Measurements from ENCODE around the gene ERI3.

The ERI3 gene, protein sequence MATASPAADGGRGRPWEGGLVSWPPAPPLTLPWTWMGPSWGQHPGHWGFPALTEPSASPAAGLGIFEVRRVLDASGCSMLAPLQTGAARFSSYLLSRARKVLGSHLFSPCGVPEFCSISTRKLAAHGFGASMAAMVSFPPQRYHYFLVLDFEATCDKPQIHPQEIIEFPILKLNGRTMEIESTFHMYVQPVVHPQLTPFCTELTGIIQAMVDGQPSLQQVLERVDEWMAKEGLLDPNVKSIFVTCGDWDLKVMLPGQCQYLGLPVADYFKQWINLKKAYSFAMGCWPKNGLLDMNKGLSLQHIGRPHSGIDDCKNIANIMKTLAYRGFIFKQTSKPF

DNA sequence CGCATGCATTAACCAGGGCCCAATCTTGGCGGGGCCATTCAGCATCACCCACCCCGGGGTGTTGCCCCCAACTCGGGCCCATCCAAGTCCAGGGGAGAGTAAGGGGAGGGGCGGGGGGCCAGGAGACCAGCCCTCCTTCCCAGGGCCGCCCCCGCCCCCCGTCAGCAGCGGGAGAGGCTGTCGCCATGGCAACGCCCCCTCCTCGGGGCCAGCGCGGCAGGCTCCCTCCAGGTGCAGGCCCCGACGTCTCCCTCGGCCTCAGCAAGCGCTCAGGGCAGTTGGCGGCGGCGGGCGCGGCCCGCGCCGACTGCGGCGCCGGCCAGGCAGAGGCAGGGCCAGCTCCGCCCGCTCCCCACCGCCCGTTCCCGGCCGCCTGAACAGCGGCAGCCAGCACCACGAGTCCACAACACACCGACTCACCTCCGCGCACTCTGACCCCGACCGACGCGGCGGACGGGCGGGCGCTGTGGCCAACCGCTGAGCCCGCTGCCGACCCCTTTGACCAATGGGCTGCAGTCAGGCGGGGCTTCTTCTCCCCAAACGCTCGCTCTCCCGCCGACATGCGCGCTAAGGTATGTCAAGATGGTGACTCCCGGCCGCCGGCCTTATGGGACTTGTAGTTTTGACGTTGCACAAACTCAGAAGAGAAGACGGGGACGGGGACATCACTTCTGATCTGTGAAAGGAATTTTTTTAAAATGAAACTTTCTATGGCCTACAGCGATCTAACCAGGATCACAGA lies at the start of gene ERI3:
ERI3 (minus strand) TSS at position 418 of the 742 bp plus-strand sequence; CDS start at position 187, 231 bp downstream.
- peak; percentile 98 for DNase-seq

DNA sequence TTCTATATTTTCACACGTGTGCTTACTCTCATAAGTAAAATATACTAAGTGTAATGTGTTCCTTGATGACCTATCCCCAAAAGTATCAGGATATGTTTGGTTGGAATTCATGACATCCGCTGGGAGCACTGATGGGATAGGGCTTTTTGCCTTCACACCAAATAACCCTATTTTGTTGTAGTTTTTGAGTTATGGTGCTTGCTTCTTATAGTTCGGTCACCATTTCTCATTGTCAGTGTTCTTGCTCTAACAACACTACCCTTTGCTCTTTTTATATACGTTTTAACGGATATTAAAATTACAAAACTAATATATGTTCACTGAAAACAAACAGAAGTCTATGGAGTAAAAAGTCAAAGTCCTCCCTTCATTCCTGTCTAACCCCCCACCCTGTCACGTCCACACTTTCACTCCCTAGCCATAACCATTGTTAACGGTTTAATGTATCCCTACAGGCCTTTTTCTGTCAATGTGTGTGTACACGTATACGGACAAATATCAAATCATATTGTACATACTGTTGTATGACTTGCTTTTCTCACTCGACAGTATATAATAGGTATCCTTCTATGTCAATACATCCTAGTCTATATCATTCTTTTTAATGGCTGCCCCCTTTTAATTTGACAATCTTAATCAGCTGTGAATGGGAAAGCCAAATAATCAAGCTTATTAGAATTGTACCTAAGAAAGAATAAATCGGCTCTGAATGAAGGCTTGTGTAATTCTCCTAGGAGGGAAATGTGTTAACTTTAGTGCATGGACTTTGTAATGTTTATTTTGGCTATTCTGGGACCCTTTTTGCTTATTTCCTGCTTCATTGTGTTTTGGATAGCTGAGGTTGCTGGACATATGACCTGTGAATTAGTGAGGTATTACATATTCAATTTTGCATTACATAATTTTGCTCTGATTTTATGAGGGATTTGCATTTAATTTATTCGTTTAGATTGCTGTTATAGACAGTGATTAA lies 46.5 kb upstream of the ERI3 start:
- DNase-seq = no peak

DNA sequence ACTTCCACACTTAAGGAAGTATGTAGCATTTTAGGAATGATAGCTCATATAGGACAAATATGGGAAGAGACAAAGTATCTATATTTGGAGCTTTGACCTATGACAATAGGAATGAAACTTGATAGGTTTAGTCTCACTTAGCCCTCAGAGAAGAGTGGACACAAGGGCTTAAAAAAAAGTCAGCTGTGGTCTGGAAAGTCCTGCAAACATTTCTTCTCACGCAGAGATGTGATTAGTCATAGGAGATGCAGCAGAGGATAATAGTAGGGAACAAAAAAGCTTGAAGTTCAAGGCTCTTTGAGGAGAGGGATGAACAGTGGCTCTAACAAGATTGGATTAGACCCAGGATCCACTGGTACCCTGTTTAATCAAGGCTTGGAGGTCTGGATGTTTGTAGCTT lies 35.2 kb upstream of the ERI3 start:
- no peak for DNase-seq

DNA sequence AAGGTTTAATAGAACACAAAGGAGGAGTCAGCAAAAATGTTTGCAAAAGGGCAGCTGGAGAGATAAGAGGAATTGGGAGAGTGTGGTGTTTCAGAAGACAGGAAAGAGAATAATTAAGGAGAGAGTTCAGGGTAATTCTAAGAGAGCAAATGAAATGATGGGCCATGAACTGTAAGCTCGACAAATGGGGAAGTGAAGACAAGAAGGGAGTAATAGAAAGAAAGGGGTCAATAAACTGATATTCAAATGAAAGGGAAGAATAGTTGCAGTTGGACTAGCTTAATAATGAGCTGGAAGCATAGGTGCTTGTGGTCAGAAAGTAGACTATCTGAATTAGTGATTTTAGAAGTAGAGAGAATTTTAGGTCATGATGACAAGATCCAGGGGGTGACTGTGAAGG lies 34.4 kb upstream of the ERI3 start:
- DNase-seq = no peak

DNA sequence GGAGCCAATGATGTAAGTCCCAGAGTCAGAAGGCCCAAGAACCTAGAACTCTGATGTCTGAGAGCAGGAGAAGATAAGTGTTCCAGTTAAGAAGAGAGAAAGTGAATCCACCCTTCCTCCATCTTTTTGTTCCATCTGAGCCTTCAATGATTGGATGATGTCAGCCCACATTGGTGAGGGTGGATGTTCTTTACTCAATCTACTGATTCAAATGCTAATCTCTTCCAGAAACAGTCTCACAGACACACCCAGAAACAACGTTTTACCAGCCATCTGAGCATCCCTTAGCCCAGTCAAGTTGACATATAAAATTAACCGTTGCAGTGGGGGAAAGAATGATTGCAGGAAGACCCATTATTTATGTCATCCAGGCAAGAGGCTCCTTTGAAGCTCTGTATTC lies 33.5 kb upstream of the ERI3 start:
- DNase-seq = no peak

DNA sequence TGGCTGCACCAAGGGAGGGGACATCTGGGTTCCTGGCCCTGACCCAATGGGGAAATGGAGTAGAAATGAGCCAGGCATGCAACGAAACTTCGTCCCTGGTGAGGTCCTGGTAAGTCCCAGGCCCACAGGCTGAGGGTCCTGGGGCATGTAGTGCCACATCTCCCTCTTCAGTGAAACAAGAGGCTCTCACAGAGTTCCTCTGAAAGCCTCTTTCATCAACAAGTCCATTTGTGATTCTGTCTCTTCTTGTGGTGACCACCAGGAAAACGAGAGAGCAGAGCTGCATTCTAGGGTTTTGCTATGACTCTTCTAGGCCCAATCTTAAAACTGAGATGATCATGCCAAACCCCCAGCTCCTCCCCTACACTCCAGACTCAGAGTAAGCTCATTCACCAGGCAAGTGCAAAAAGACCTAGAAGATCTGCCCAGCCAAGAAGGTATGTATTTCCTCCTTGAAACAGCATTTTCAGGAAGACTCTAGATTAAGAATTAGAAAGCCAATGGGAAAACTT lies 25.7 kb upstream of the ERI3 start:
- no peak for DNase-seq

GRCh38 chr1:44377925-44378784 lies 23.1 kb upstream of the ERI3 start:
- DNase-seq = peak; percentile 14

DNA sequence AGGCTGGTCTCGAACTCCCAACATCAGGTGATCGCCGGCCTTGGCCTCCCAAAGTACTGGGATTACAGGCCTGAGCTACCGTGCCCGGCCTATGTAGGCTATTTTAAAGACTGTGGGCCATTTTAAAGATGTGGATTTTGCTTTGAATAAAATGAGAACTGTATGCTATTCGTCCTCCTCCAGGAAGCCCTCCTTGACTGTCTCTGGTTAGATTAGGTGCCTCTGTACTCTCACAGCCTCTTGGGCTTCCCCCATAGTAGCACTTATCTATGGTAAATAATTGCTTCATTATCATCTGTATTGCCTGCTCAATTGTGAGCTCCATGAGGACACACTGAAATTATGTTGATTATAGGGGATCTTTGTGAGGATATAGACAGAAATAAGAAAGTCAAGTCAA lies 20.5 kb upstream of the ERI3 start:
- no peak for DNase-seq

- no peak for DNase-seq
Observed at GRCh38 chr1:44371206-44371605, 16.1 kb upstream of the ERI3 start.

DNA sequence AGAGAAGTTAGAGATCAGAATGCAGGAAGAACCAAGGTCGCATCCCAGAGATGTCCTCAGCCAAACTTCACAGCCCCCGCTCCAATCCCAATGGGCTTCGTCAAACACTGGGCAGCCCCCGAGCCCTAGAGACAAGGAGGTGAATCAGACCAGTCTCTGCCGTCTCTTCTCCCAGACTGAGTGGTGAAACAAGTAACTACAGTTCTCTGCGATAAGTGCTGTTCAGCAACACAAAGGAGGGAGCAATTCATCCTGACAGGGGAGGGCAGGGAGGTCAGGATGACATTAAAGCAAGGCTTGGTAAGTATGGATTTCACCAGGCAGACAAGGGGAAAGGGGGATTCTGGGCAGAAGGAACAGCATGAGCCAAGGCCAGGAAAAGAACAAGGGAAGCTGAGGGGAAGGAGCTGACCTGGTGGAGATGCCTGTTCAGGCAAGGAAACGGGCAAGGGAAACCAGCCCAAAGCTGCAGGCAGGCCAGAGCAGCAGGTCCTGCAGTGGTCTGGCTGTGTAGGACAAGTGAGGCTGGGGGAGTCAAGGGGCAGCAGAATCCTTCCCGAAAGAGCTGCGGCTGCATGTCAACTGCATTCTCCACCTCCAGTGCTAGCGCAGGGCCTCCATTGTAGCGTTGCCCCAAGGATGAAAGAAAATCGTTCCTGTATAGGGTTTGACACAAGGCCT lies 13.6 kb upstream of the ERI3 start:
- DNase-seq = no peak

DNA sequence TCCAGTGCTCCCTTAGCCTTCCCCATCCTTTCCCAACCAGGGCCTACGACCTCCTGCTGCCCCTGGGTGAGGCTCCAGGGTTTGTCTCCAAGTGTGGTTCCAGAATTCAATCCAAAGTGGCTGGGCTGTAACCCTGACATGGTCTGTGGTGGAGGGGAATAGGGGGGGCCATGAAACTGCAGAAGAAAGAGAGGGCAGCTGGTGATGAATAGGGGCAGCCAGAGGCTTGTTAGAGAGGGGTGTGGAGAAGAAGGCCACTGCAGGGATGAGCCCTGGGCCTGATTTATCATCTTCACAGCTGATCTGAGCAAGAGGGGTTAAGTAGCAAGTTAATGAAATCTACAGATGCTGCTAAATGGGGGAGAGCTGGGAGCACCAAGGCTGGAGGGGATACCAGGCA lies 12.9 kb upstream of the ERI3 start:
- DNase-seq = no peak

DNA sequence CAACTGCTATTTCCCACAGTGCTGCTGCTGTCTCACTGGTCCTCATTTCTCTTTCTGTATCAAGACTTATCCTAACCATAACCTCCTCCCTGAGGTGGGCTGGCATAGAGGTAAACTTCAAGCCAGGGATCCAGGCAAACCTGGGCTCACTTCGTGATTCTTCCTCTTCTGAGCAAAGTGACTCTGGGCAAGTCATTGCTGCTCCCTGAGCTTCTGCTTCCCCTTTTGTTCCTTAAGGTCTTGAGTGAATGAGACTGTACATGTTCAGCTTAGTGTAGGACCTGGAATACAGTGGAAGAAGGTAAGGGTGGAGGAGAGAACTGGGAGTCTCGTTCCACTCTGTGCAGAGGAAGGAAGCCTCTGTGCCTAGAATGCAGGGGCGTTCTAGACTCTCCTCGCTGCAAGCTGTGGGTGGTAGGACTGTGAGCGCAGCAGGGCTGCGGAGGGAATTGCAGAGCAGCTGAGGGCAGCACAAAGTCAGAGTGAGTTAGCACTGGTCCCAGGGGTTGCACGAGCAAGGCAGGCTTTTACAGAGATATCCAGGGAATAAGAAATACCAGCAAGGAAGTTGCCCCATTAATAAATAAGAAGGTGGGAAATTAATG lies 11.4 kb upstream of the ERI3 start:
- DNase-seq = no peak

DNA sequence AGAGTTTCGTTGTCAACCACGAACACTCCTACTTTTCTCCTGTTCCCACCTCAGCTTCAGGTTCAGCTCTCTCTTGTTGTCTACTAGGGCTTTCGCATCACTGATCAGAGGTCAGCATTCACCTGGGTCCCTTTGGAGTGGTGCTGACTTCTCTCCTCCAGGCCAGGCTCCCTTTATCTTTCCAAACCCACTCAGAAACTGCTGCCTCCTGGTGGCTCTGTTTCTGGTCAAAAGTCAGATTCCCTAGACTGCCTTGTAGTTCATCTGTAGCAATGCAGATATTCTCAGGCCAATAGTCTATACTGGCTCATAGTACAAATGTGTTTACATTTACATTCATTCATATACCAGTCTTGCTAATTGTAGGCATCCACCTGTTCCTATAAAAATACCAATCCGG lies 6.4 kb upstream of the ERI3 start:
- no peak for DNase-seq

DNA sequence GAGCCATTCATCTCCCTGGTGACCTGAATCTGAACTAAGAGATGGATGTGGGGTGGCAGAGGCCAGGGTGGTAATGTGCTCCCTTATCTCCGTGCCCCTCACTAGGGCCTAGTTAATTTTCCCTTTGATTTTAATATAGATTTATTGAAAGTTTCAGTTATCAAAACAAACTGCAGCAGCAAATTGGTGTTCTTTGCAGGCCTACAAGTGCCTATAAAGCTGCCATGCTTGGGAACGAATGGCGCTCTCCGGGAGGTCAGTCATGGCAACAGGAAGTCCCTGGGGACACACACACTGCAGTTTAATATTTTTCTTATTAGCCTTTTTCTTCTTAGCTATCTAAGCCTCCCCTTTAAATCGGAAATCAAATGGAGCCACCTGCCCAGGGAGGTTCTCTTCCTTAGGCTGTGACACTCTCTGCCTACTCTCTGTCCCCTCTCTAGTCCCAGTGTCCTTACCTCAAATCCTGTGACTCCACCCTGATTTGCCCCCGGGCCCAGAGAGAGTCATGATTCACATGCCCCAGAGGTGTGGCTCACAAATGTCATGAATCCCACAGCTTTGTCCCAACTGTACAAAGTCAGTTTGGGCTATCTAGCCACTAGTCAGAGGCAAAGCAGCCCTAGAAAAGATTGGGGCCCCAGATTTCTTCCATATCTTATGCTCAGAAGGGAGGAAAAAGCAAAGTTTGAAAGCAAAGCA lies 4.3 kb upstream of the ERI3 start:
- DNase-seq = no peak

GRCh38 chr1:44357710-44358109 lies 2.7 kb upstream of the ERI3 start:
- DNase-seq = no peak

GRCh38 chr1:44355582-44356305 lies 687 bp upstream of the ERI3 start:
- DNase-seq = no peak

GRCh38 chr1:44354268-44354839 lies 703 bp downstream of the ERI3 start:
- no peak for DNase-seq

GRCh38 chr1:44353604-44354003 lies 1.5 kb downstream of the ERI3 start:
- DNase-seq = no peak

GRCh38 chr1:44351289-44351688 lies 3.8 kb downstream of the ERI3 start:
- DNase-seq = no peak

Measured in DMS79 treated with DMSO at 0.1 percent for 48 hours (cell line).